ENCODE measurements around the gene RHOA.
"Not testable (repeated sequence)": the region's sequence is repeated elsewhere in the genome, so short reads cannot be mapped to it uniquely, and the experiment has no call there.

RHOA gene

GRCh38 chr3:49358884-49359225, 52.9 kb downstream of the RHOA start:
- DNase-seq = no peak

GRCh38 chr3:49358217-49358883, 53.4 kb downstream of the RHOA start, which contains the start of gene GPX1:
TSS of gene GPX1 (minus strand) at chr3:49358353. CDS start at chr3:49358278, 75 bp downstream.
- peak; percentile 96 for DNase-seq

GRCh38 chr3:49357443-49358216, 54.1 kb downstream of the RHOA start:
- DNase-seq = peak; percentile 91

GRCh38 chr3:49357095-49357442, 54.7 kb downstream of the RHOA start:
- DNase-seq = not testable (repeated sequence)

GRCh38 chr3:49352890-49353421, 58.8 kb downstream of the RHOA start:
- DNase-seq = no peak

- no peak for DNase-seq
These were observed 59.5 kb downstream of the RHOA start for GRCh38 chr3:49352281-49352680.

- peak; percentile 84 for DNase-seq
These were observed 60.2 kb downstream of the RHOA start for GRCh38 chr3:49351521-49352011.

GRCh38 chr3:49349348-49350114, 62.2 kb downstream of the RHOA start:
- no peak for DNase-seq

GRCh38 chr3:49348361-49348760, 63.4 kb downstream of the RHOA start:
- DNase-seq = not testable (repeated sequence)

GRCh38 chr3:49346797-49347251, 65.0 kb downstream of the RHOA start:
- no peak for DNase-seq

- DNase-seq = no peak
These were observed 68.6 kb downstream of the RHOA start for GRCh38 chr3:49343163-49343562.

- DNase-seq = no peak
These were observed 69.8 kb downstream of the RHOA start for GRCh38 chr3:49341996-49342395.

GRCh38 chr3:49339941-49340800, 71.6 kb downstream of the RHOA start, which contains the start of gene USP4:
TSS of gene USP4 (minus strand) at chr3:49340053. CDS start at chr3:49340024, 29 bp downstream.
- DNase-seq = peak; percentile 88

- no peak for DNase-seq
These were observed 72.2 kb downstream of the RHOA start for GRCh38 chr3:49339581-49339940.

- no peak for DNase-seq
These were observed 77.7 kb downstream of the RHOA start for GRCh38 chr3:49333916-49334633.

GRCh38 chr3:49333091-49333490, 78.7 kb downstream of the RHOA start:
- no peak for DNase-seq

GRCh38 chr3:49329186-49329585, 82.6 kb downstream of the RHOA start:
- DNase-seq = no peak

GRCh38 chr3:49328350-49328749, 83.4 kb downstream of the RHOA start:
- not testable (repeated sequence) for DNase-seq

GRCh38 chr3:49327485-49327884, 84.3 kb downstream of the RHOA start:
- DNase-seq = no peak

GRCh38 chr3:49324768-49325167, 87.0 kb downstream of the RHOA start:
- no peak for DNase-seq

- DNase-seq = no peak
These were observed 94.9 kb downstream of the RHOA start for GRCh38 chr3:49316696-49317457.
